Type B pancreatic cell (in vitro differentiated cells): Measurements from ENCODE around the gene COL13A1. TPM values are rescaled to one million over a fixed set of nuclear protein-coding genes. Genes with fewer than 3 reads are reported as not detected.

Experiments used
- DNase-seq: peaks from one replicate; pipeline ENCODE4 v3.0.0; 2021; ENCODE audit warnings: mixed read lengths; ENCODE audit not compliant: unreplicated experiment; ENCODE audit errors: extremely low spot score
- H3K27ac Mint-ChIP-seq: 2 replicates; pipeline ENCODE4 v1.8.0; 2021; ENCODE audit warnings: mild to moderate bottlenecking, mixed read lengths
- H3K27me3 Mint-ChIP-seq: 2 replicates; pipeline ENCODE4 v1.8.0; 2021; ENCODE audit warnings: mixed read lengths
- H3K36me3 Mint-ChIP-seq: 2 replicates; pipeline ENCODE4 v1.8.0; 2021; ENCODE audit warnings: mixed read lengths
- H3K4me1 Mint-ChIP-seq: one replicate; pipeline ENCODE4 v1.8.0; 2021; ENCODE audit warnings: mixed read lengths; ENCODE audit not compliant: unreplicated experiment
- H3K4me3 Mint-ChIP-seq: 2 replicates; pipeline ENCODE4 v1.8.0; 2021; ENCODE audit warnings: mild to moderate bottlenecking, mixed read lengths
- H3K9me3 Mint-ChIP-seq: 2 replicates; pipeline ENCODE4 v1.8.0; 2021; ENCODE audit warnings: mixed read lengths
- total RNA-seq: library from RNA; stranded (reverse); gene quantifications from 2 replicates; pipeline ENCODE4 v1.2.1, GENCODE V29; 2021; ENCODE audit warnings: low replicate concordance
- TF ChIP-seq, protein P1 (sequence below): fragments of 200-600 bp; sonication (generic); conservative IDR thresholded peaks from 2 replicates; pipeline ENCODE4 v1.5.0; 2021; ENCODE audit warnings: antibody characterized with exemption, mild to moderate bottlenecking

Gene COL13A1
- total RNA-seq, 1 donor from 2014 or later: 18.6 TPM

DNA sequence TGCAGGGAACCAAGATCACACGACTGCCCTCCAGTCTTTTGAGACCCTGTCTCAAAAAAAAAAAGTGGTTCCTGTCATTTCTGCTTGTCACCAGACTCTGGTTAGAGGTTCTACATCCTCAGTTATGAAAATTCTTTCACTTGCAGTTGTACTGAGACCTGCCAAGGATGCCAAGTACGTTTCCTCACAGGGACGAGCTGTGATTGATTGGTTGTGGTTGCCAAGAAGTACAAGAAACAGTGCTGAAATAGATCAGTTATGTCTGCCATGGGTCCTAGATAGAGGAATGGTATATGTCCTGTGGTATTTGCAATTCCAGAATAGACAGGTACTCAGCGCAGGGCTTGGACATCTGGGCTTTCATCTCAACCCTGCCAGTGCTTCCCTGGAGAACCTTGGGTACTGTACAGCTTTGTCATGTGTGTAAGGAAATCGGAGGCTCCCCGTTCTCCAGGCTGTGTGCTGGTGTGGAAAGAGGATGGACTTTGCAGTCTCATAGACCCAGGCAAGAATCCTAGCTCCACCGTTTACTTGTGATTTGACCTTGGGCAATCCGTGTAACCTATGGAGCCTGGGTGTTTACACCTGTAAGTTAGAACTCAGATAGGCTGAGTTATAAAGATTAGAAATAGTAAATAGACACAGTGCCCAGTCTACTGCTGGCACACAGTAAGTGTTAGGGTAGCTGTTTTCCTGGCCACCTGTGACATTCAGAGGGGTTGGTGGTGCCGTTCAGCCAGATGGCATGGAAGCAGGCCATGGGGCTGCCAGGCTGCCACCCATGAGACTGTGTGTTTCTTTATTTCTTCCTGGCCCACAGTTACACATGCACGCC is 53.0 kb downstream of the COL13A1 start:
- Mint-ChIP-seq H3K4me3 (no peak overlapping the region), H3K27me3 (peaks cover 11% of the 10 kb centered on the region), H3K4me1 (peaks cover 31% of the 10 kb centered on the region), H3K36me3 (no peaks in the 10 kb centered on the region), H3K27ac (no peak overlapping the region), H3K9me3 (no peaks in the 10 kb centered on the region)
- DNase-seq: no peak
- TF ChIP-seq, protein P1, sequence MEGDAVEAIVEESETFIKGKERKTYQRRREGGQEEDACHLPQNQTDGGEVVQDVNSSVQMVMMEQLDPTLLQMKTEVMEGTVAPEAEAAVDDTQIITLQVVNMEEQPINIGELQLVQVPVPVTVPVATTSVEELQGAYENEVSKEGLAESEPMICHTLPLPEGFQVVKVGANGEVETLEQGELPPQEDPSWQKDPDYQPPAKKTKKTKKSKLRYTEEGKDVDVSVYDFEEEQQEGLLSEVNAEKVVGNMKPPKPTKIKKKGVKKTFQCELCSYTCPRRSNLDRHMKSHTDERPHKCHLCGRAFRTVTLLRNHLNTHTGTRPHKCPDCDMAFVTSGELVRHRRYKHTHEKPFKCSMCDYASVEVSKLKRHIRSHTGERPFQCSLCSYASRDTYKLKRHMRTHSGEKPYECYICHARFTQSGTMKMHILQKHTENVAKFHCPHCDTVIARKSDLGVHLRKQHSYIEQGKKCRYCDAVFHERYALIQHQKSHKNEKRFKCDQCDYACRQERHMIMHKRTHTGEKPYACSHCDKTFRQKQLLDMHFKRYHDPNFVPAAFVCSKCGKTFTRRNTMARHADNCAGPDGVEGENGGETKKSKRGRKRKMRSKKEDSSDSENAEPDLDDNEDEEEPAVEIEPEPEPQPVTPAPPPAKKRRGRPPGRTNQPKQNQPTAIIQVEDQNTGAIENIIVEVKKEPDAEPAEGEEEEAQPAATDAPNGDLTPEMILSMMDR: no peak

DNA sequence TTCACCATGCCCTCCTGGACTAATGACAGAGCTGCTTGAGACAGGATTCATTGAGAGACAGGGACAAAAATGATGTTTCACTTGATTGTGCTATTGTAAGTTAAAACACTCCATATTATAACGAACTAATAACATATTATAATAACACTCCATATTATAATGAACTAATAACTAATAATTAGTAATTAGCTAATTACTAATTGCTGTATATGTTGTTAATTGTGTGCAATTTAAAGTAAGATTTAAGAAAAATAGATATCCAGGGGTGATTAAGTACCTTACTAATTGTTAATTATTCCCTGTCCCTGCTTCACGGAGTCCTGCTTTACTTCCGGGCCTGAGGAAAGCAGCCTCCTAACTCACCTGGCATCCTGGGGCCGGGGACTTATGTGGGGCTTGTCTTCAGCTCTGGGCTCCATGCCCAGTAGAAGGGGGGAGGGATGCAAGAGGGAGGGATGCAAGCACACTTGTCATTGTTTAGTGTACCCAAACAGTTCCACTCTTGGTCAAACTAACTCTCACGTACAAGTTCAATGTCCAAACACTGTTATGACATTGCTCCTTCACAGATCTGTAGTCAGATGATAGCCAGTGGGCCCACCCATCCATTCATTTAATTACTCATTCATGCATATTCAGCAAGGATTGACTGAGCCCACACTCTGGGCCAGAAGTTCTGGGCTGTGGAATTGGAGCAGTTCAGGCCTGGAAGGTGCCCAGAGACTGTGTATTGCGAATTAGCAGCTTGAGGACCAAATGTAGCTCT is 53.8 kb downstream of the COL13A1 start:
- H3K27me3 Mint-ChIP-seq: peaks cover 10% of the 10 kb centered on the region

DNA sequence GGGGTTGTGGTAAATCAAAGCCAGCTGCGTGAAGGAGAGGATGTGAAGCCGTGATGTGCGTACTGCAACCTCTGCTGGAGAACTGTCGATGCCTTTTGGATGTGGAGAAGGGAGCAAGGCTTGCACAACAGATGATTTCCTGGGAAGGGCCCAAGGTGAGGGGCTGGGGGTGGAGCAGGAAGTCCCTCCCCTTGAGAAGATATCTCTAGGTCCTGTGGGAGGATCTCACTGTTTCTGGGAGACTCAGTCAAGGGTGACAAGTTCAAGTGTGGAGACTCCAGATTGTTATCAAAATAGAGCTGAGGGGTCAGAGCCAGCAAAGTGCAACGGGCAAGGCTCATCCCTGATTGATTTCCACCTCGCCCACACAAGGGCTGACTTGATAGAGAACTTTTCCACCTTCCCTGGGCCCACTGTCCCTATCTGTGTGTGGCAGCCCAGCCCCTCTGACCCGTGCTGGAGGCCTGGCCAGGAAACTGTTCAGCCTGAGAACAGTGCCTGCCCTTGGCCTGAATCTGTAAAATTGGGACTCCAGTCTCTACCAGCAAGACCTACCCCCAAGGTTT is 55.0 kb downstream of the COL13A1 start:
- Mint-ChIP-seq H3K27me3 (peaks cover 15% of the 10 kb centered on the region), H3K27ac (no peak overlapping the region), H3K4me3 (no peak overlapping the region), H3K4me1 (peaks cover 26% of the 10 kb centered on the region), H3K36me3 (no peaks in the 10 kb centered on the region), H3K9me3 (no peaks in the 10 kb centered on the region)
- no peak for DNase-seq
- TF ChIP-seq, protein P1: no peak

More for the DNA sequence above, 53.8 kb downstream of the COL13A1 start:
- TF ChIP-seq, protein P1: no peak
- Mint-ChIP-seq H3K27ac (no peak overlapping the region), H3K4me1 (peaks cover 27% of the 10 kb centered on the region), H3K4me3 (no peak overlapping the region), H3K36me3 (no peaks in the 10 kb centered on the region), H3K9me3 (no peaks in the 10 kb centered on the region)
- DNase-seq: no peak

DNA sequence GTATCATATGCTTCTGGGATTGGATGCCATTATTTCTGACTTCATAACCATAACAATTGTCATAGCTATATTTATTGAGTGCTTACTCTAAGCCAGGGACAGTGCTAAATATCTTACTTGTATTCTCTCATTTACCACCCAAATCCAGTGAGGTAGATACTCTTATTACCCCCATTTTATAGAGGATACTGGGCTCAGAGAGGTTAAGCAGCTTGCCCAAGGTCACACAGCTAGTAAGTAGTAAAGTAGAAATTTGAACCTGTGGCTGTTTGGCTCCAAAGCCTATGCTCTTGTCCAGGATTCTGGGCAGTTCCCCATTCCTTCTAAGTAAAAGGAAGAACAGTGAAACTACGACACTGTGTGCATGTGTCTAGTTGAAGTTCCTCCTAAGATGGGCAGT is 56.5 kb downstream of the COL13A1 start:
- no peaks in the 10 kb centered on the region for H3K36me3 Mint-ChIP-seq
- DNase-seq: no peak
- no peaks in the 10 kb centered on the region for H3K9me3 Mint-ChIP-seq
- H3K27me3 Mint-ChIP-seq: peaks cover 10% of the 10 kb centered on the region
- TF ChIP-seq, protein P1: no peak
- H3K27ac Mint-ChIP-seq: no peak overlapping the region
- peaks cover 26% of the 10 kb centered on the region for H3K4me1 Mint-ChIP-seq
- no peak overlapping the region for H3K4me3 Mint-ChIP-seq

DNA sequence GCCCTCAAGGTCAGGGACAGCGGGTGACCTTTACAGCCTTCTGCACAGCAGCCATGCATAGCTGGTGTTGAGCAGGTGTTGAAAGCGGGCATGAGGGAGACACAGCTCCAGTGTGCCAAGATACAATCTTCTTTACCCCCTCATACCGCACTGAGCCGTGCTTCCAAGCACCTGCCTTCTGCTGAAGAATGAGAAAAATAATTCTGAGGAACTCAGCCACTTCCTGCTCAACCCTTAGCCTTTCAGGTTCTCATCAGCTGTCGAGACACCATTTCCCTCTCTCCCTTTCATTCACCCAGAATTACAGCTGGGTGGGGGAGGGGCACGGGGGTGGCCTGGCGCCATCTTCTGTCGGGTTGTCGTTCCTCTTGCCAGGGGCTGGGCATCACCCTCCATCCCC is 58.6 kb downstream of the COL13A1 start:
- DNase-seq: no peak
- no peak overlapping the region for H3K4me3 Mint-ChIP-seq
- H3K27me3 Mint-ChIP-seq: peaks cover 5% of the 10 kb centered on the region
- H3K4me1 Mint-ChIP-seq: peaks cover 32% of the 10 kb centered on the region
- no peaks in the 10 kb centered on the region for H3K36me3 Mint-ChIP-seq
- H3K27ac Mint-ChIP-seq: no peak overlapping the region
- no peaks in the 10 kb centered on the region for H3K9me3 Mint-ChIP-seq
- TF ChIP-seq, protein P1: no peak
